NCI-H446 treated with DMSO at 0.1 percent for 48 hours (cell line): ENCODE results near the gene SH3RF3.
A peak's percentile ranks its signal among the peaks of the same experiment; 100 is the strongest.

Experiments used
- DNase-seq: peaks from one replicate; lab custom pipeline; 2025; lab: John Stamatoyannopoulos, UW

The SH3RF3 gene

GRCh38 chr2:109202486-109202885, 73.5 kb downstream of the SH3RF3 start:
- no peak for DNase-seq

- no peak for DNase-seq
These were observed 74.4 kb downstream of the SH3RF3 start for GRCh38 chr2:109203246-109204011.

DNA sequence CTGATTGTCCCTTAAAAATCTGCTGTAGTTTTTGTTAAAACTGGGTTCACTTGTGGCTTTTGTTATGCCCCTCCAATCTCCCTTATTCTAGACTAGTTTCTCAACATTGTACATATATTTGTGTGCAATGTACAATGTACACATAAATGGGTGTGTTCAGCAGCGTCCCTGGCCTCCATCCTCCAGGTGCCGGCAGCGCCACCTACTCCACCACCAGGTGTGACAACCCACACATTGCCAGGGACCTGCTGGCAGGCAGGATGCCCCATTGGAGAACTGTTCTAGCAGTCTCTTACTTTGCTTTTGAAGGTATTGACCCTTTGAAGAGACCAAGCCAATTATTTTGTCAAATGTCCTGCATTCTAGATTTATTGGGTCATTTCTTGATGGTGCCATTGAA, 75.4 kb downstream of the SH3RF3 start:
- DNase-seq, result no peak

DNA sequence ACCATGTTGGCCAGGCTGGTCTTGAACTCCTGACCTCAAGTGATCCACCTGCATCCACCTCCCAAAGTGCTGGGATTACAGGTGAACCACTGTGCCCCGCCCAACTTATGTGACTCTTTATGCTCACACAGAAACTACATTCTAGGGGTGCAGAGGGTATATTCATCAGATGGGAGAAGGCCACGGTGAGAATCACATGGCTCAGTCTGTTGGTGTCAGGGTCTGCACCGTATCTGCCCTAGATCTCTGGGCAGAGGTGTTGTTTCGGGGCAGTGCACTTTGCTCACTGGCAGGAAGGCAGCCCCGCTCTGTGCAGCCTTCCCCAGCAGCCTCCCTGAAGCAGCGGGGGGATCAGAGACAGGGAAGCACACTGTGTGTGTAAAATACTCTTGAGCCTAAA, 76.4 kb downstream of the SH3RF3 start:
- DNase-seq, result no peak

GRCh38 chr2:109206569-109207146, 77.7 kb downstream of the SH3RF3 start:
- DNase-seq, result no peak

- no peak for DNase-seq
These were observed 78.2 kb downstream of the SH3RF3 start for GRCh38 chr2:109207176-109207575.

DNA sequence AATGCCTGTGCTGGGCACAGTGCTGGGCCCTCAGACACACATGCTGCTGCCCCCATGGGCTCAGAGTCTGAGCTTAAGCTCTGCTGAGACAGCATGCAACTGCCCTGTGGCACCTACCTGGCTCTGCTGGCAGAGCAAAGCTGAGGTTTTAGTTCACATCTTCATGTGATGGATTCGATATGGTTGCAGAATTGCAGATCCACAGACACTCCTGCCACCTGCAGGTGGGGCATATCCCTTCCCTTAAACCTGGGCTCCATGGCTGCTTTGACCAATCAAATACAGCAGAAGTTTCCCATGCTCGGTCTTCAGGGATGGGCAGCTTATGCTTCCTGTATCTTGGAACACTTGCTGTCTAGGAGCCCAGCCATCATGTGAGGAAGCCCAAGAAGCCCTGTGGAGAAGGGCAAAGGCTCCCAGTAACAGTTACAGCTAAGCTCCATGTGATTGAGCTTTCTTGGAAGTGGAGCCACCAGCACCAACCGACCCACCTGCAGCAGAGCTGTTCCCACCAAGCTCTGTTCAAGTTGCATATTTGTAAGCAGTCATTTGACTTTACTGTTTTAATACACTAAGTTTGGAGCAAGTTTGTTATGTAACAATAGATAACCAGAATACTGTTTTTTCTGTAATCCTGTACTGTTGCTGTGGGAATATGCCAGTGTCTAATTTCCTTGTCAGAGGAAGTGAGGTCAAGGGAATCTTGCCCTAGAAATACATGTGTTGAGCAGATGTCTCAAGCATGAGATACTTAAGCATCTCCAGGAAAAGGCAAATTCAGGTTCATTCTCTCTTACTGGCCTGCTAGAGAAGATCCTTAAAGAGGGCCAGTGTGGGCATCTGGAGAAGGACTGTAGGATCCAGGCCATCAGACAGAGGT, 79.3 kb downstream of the SH3RF3 start:
- no peak for DNase-seq

DNA sequence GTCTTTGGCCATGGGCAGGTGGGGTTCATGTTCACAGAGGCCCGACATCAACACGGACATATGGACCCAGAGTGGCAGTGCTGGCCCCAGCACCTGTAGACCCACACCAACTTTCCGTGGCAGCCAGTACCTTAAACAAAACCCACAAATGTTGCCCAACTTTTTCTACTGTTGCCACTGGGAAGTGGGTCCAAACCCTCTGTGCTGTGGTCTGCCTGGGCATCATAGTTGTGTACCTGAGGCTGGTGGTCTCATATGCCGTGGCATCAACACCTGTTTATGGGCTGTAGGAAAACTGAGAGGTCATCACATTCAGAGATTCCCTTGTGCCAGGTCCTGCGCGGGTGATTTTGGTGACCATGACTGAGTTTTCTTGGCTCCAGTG, 79.9 kb downstream of the SH3RF3 start:
- no peak for DNase-seq

- peak; percentile 23 for DNase-seq
These were observed 80.4 kb downstream of the SH3RF3 start for GRCh38 chr2:109209412-109209811.

- no peak for DNase-seq
These were observed 80.9 kb downstream of the SH3RF3 start for GRCh38 chr2:109209941-109210340.

DNA sequence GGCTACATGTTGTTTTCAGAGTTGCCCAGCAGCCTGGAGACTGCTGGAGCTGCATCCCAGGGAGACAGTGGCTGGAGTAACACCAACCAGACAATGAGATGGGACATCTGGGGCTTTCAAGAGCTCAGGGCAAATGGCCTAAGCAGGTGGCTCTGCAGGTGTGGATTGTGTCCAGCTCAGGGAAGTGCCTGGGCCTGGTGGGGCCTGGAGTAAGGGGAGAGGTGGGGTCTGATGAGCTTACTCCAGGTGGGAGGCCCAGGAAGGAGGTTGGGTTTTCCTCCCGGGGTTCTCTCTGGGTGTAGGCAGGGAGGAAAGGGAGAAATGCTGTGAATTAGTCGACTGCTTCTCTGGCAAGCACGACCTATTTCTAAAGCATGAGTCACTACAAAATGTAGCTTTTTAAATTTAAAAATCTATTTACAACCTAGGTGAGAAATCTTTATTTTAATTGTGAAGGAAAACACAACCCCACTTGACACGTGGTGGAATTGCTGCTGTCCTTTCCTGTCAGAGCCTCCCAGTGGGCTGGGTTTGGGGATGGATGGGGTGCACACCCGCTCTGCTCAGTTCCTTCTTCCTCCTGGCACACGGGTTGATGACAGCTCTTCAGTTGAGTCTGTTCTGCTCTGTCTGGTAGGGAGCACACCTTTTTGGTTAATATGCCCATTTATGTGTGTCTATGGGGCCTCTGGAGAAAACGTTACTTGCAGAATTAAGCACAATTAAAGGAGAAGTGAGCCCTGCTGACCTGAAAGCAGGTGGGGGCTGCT, 81.6 kb downstream of the SH3RF3 start:
- DNase-seq, result no peak

- no peak for DNase-seq
These were observed 82.3 kb downstream of the SH3RF3 start for GRCh38 chr2:109211315-109211714.

- no peak for DNase-seq
These were observed 84.0 kb downstream of the SH3RF3 start for GRCh38 chr2:109212836-109213563.

DNA sequence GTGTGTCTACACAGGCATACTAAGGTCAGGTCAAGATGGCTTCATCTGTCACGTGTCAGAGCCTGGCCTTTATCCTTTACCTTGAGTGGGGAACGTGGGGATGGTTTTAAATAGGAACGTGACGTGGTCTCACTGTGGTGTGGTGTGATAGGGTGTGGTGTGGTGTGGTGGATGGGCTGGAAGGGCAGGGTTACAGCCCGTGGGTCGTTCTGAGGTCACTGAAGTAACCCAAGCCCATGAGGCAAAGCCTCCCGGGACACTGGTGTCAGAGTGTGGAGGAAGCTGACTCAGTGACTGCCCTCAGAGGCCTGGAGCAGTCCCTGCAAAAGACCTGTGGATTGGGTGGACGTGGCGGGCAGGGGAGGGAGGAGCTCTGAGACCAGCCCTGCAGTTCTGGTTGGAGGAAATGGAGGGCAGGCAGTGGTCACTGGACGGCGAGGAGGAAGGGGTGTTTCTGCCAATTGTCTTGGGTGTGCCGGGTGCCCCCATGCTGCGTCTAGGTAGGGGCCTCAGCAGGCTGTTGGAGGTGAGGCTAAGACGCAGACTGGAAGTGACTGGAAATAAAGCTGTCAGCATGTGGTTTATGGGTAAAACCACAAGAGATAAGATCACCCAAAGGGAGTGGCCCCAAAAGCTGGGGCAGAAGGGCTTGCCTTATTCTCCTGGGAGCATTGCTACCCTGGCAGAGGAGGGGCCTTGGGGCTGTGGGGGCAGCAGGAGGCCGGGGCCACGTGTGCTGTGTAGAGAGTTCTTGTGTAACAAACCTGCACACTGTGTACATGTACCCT, 84.8 kb downstream of the SH3RF3 start:
- no peak for DNase-seq

DNA sequence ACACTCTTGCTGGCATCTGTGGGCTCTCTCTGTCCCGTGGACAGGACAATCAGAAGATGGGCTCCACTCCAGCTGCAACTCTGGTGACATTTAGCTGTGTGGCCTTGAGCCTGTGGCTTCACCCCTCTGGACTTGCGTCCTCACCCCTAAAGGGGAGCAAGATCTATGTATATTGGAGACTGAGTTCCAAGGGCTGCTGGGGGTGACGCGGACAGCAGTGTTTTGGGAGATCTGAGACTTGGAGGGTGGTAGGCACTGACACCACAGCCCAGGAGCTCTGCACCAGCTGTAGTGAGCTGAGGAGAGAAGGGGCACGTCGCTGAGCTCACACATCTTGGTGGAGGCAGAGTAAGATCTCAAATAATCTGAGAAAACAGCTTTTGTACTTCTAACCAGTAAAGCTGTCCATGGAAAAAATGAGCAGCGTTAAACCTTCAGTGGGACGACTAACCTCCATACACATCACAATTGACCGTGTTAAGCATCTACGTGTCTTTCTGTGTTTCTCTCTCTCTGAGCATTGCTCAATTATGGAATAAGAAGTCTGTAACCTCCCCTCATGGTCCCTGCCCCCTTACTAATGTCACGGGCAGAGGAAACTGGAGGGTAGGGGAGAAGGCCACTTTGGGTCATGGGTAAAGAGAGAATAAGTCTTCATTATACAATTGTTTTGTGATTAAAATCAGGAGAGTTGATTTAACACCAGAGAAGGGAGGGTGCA, 85.8 kb downstream of the SH3RF3 start:
- DNase-seq, result no peak

DNA sequence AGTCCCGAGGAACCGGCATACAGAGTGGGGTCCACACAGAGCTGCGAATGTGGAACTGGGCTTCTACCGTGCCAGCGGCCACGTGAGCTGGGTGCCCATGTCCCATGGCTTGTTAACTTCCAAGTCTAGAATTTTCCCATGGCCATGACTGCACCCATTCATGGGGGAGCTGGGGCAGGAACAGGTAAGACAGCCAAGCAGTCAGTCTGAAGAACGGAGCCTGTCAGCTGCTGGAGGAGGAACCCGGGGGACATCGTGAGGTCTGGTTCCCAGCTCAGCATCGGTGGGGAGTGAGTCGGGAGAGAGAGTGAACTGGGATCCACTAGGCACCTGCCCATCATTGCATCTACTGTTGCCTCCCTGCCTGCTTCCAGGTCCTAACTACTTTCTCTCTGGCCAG, 86.9 kb downstream of the SH3RF3 start:
- no peak for DNase-seq

GRCh38 chr2:109216332-109216731, 87.3 kb downstream of the SH3RF3 start:
- DNase-seq, result no peak

- no peak for DNase-seq
These were observed 88.5 kb downstream of the SH3RF3 start for GRCh38 chr2:109217362-109218086.

- DNase-seq, result peak; percentile 20
These were observed 89.2 kb downstream of the SH3RF3 start for GRCh38 chr2:109218087-109218791.
